H9 (cell line): ENCODE measurements around the gene ITGAX. TPM values are rescaled to one million over a fixed set of nuclear protein-coding genes. Genes with fewer than 3 reads are reported as not detected.

Experiments used
- DNase-seq: peaks from one replicate; pipeline ENCODE4 v3.0.0-alpha.2; 2017
- H2AFZ ChIP-seq: one replicate; pipeline ENCODE4 v1.6.1; 2013; ENCODE audit warnings: mild to moderate bottlenecking, low read length, control low read depth, moderate library complexity
- H2AK5ac ChIP-seq: 2 replicates; pipeline ENCODE4 v1.6.1; 2013; ENCODE audit warnings: low read length, control low read depth, mixed read lengths; ENCODE audit not compliant: insufficient read length
- H2BK120ac ChIP-seq: one replicate; pipeline ENCODE4 v1.6.1; 2013; ENCODE audit warnings: low read depth, mild to moderate bottlenecking, low read length, control low read depth, inconsistent platforms; ENCODE audit not compliant: poor library complexity, severe bottlenecking
- H2BK12ac ChIP-seq: 2 replicates; pipeline ENCODE4 v1.6.1; 2013; ENCODE audit warnings: low read length, control low read depth, mixed read lengths, low read depth; ENCODE audit not compliant: insufficient read length
- H2BK15ac ChIP-seq: 2 replicates; pipeline ENCODE4 v1.6.1; 2013; ENCODE audit warnings: low read depth, low read length, control low read depth
- H2BK20ac ChIP-seq: one replicate; pipeline ENCODE4 v1.6.1; 2013; ENCODE audit warnings: low read depth, mild to moderate bottlenecking, low read length, control low read depth, inconsistent platforms; ENCODE audit not compliant: poor library complexity, severe bottlenecking
- H2BK5ac ChIP-seq: 2 replicates; pipeline ENCODE4 v1.6.1; 2013; ENCODE audit warnings: low read length, control low read depth, mixed read lengths; ENCODE audit not compliant: insufficient read length
- H3K14ac ChIP-seq: 2 replicates; pipeline ENCODE4 v1.6.1; 2013; ENCODE audit warnings: low read length, control low read depth; ENCODE audit not compliant: insufficient read depth
- H3K18ac ChIP-seq: 2 replicates; pipeline ENCODE4 v1.6.1; 2013; ENCODE audit warnings: low read depth, mild to moderate bottlenecking, mixed read lengths, low read length, control low read depth; ENCODE audit not compliant: insufficient read length
- H3K23ac ChIP-seq: 2 replicates; pipeline ENCODE4 v1.6.1; 2013; ENCODE audit warnings: low read length, control low read depth, mixed read lengths, low read depth; ENCODE audit not compliant: insufficient read length
- H3K23me2 ChIP-seq: 2 replicates; pipeline ENCODE4 v1.6.1; 2013; ENCODE audit warnings: low read depth, mild to moderate bottlenecking, mixed read lengths, low read length, control low read depth; ENCODE audit not compliant: insufficient read length, poor library complexity, severe bottlenecking
- H3K27ac ChIP-seq: 2 replicates; pipeline ENCODE4 v1.5.1; 2013; ENCODE audit warnings: low read length, control low read depth, mixed read lengths, low read depth; ENCODE audit not compliant: insufficient read length
- H3K27me3 ChIP-seq: 2 replicates; pipeline ENCODE4 v1.6.1; 2013; ENCODE audit warnings: low read length, control low read depth, inconsistent platforms; ENCODE audit not compliant: insufficient read depth
- H3K4ac ChIP-seq: 2 replicates; pipeline ENCODE4 v1.6.1; 2013; ENCODE audit warnings: low read depth, mild to moderate bottlenecking, control low read depth, inconsistent platforms, low read length, moderate library complexity
- H3K4me1 ChIP-seq: 2 replicates; pipeline ENCODE4 v1.6.1; 2013; ENCODE audit warnings: low read length, control low read depth, inconsistent platforms; ENCODE audit not compliant: insufficient read depth
- H3K4me2 ChIP-seq: 2 replicates; pipeline ENCODE4 v1.6.1; 2013; ENCODE audit warnings: low read length, control low read depth, mixed read lengths; ENCODE audit not compliant: insufficient read length, insufficient read depth
- H3K56ac ChIP-seq: 2 replicates; pipeline ENCODE4 v1.6.1; 2013; ENCODE audit warnings: low read depth, mild to moderate bottlenecking, mixed read lengths, low read length, control low read depth; ENCODE audit not compliant: insufficient read length
- H3K79me1 ChIP-seq: 2 replicates; pipeline ENCODE4 v1.6.1; 2013; ENCODE audit warnings: low read depth, mild to moderate bottlenecking, moderate library complexity, low read length, control low read depth, inconsistent platforms; ENCODE audit not compliant: insufficient read depth, poor library complexity, severe bottlenecking
- H3K79me2 ChIP-seq: 2 replicates; pipeline ENCODE4 v1.6.1; 2013; ENCODE audit warnings: low read length, control low read depth, inconsistent platforms; ENCODE audit not compliant: insufficient read depth
- H3K9ac ChIP-seq: 2 replicates; pipeline ENCODE4 v1.6.1; 2013; ENCODE audit warnings: low read length, control low read depth, mixed read lengths; ENCODE audit not compliant: insufficient read length; ENCODE audit errors: extremely low read depth
- H3K9me3 ChIP-seq: one replicate; pipeline ENCODE4 v1.6.1; 2013; ENCODE audit warnings: low read depth, low read length, inconsistent platforms; ENCODE audit not compliant: control insufficient read depth
- H3T11ph ChIP-seq: one replicate; pipeline ENCODE4 v1.6.1; 2013; ENCODE audit warnings: mild to moderate bottlenecking, low read length, control low read depth, inconsistent platforms
- H4K20me1 ChIP-seq: one replicate; pipeline ENCODE4 v1.6.1; 2013; ENCODE audit not compliant: control insufficient read depth, insufficient read length, insufficient read depth
- H4K5ac ChIP-seq: 2 replicates; pipeline ENCODE4 v1.6.1; 2013; ENCODE audit warnings: low read depth, mild to moderate bottlenecking, mixed read lengths, low read length, control low read depth; ENCODE audit not compliant: insufficient read length
- H4K8ac ChIP-seq: replicated peaks from 2 replicates; pipeline ENCODE4 v1.6.1; 2013; ENCODE audit warnings: low read length, control low read depth, mixed read lengths, low read depth; ENCODE audit not compliant: insufficient read length
- H4K91ac ChIP-seq: 2 replicates; pipeline ENCODE4 v1.6.1; 2013; ENCODE audit warnings: low read depth, mild to moderate bottlenecking, moderate library complexity, mixed read lengths, low read length, control low read depth; ENCODE audit not compliant: insufficient read length
- H3K27ac Mint-ChIP-seq, 3 experiments: 2 replicates in 2 of 3; 3 replicates in 1 of 3; pipeline ENCODE4 v1.8.0; 2020 to 2021; ENCODE audit warnings: mixed read lengths in 3 of 3, mild to moderate bottlenecking in 1 of 3, moderate library complexity in 1 of 3
- H3K27me3 Mint-ChIP-seq: 2 replicates; pipeline ENCODE4 v1.8.0; 2021; ENCODE audit warnings: low read depth, mild to moderate bottlenecking, moderate library complexity, mixed read lengths
- H3K36me3 Mint-ChIP-seq, 3 experiments: 2 replicates in 2 of 3; 3 replicates in 1 of 3; pipeline ENCODE4 v1.8.0; 2020 to 2021; ENCODE audit warnings: low read depth in 3 of 3, mixed read lengths in 3 of 3; ENCODE audit not compliant: insufficient read depth in 1 of 3
- H3K4me1 Mint-ChIP-seq, 2 experiments: 2 replicates each; pipeline ENCODE4 v1.8.0; 2020; ENCODE audit warnings: mixed read lengths in 2 of 2
- H3K4me3 Mint-ChIP-seq, 2 experiments: 2 replicates in 1 of 2; 3 replicates in 1 of 2; pipeline ENCODE4 v1.8.0; 2020 to 2021; ENCODE audit warnings: mild to moderate bottlenecking in 2 of 2, mixed read lengths in 2 of 2, moderate library complexity in 1 of 2
- H3K9me3 Mint-ChIP-seq, 2 experiments: 2 replicates in 1 of 2; 3 replicates in 1 of 2; pipeline ENCODE4 v1.8.0; 2020; ENCODE audit warnings: mild to moderate bottlenecking in 2 of 2, mixed read lengths in 2 of 2, moderate library complexity in 1 of 2
- WGBS: extraction: QIAGEN DNeasy Blood & Tissue Kit; methylation state at CpG from one replicate; pipeline ENCODE4 v1.1.7; 2013; ENCODE audit warnings: missing lambda C conversion rate, low lambda C conversion rate, mixed read lengths; ENCODE audit not compliant: insufficient read length; ENCODE audit errors: extremely low coverage; 5-methylcytosine and 5-hydroxymethylcytosine counted together
- total RNA-seq: library from RNA; stranded (reverse); gene quantifications from 2 replicates; pipeline ENCODE4 v1.2.1, GENCODE V29; 2021
- TF ChIP-seq, protein P1 (sequence below): fragments of 200-600 bp; sonication (generic); conservative IDR thresholded peaks from 3 replicates; pipeline ENCODE4 v1.8.0; 2021; ENCODE audit warnings: antibody characterized with exemption, mild to moderate bottlenecking

ITGAX gene
- total RNA-seq, 1 experiment from 2014 or later: 0.28 TPM

DNA sequence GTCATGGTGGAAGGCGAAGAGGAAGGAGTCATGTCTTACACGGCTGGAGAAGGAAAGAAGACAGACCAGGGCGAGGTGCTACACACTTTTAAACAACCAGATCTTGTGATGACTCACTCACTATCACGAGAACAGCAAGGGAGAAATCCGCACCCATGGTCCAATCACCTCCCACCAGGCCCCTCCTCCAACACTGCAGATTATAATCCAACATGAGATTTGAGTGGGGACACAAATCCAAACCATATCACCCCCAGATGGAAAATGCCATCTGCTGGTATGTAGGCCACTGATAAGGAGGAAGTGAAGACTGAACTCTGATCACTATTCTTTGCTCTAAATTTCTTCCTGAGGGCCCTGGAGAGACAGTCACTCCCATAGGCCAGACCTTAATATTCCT is 7.5 kb upstream of the ITGAX start:
- Histone ChIP-seq H3K4me1 (no peaks in the 10 kb centered on the region), H3K14ac (no peak overlapping the region), H3K27ac (no peak overlapping the region), H3K9ac (no peak overlapping the region), H2BK12ac (no peak overlapping the region), H3K9me3 (no peaks in the 10 kb centered on the region), H3K4me2 (no peak overlapping the region), H2BK20ac (no peak overlapping the region), H3K4ac (no peak overlapping the region), H2AK5ac (no peak overlapping the region), H3K27me3 (no peaks in the 10 kb centered on the region), H3K23ac (no peak overlapping the region), H3K18ac (no peak overlapping the region), H3K56ac (no peak overlapping the region), H3K23me2 (no peaks in the 10 kb centered on the region), H3K79me2 (no peaks in the 10 kb centered on the region), H2BK15ac (no peak overlapping the region), H3T11ph (no peak overlapping the region), H2AFZ (no peak overlapping the region), H4K5ac (no peak overlapping the region), H2BK120ac (no peak overlapping the region), H4K91ac (no peak overlapping the region), H4K20me1 (no peaks in the 10 kb centered on the region), H3K79me1 (no peaks in the 10 kb centered on the region), H2BK5ac (no peak overlapping the region), H4K8ac (no peak overlapping the region)
- TF ChIP-seq, protein P1, sequence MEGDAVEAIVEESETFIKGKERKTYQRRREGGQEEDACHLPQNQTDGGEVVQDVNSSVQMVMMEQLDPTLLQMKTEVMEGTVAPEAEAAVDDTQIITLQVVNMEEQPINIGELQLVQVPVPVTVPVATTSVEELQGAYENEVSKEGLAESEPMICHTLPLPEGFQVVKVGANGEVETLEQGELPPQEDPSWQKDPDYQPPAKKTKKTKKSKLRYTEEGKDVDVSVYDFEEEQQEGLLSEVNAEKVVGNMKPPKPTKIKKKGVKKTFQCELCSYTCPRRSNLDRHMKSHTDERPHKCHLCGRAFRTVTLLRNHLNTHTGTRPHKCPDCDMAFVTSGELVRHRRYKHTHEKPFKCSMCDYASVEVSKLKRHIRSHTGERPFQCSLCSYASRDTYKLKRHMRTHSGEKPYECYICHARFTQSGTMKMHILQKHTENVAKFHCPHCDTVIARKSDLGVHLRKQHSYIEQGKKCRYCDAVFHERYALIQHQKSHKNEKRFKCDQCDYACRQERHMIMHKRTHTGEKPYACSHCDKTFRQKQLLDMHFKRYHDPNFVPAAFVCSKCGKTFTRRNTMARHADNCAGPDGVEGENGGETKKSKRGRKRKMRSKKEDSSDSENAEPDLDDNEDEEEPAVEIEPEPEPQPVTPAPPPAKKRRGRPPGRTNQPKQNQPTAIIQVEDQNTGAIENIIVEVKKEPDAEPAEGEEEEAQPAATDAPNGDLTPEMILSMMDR: no peak
- Mint-ChIP-seq H3K27me3 (peaks cover 18% of the 10 kb centered on the region), H3K9me3 (peaks cover 0 to under 1% of the 10 kb centered on the region in 2 experiments; a peak in 2 of 5 replicates), H3K4me1 (no peaks in the 10 kb centered on the region), H3K4me3 (no peak overlapping the region), H3K27ac (no peak overlapping the region), H3K36me3 (no peaks in the 10 kb centered on the region)
- no CpG with 5 or more reads among the region's 5 CpGs for WGBS
- no peak for DNase-seq
